HepG2 (cell line): ENCODE results near the gene KRTAP9-3. TPM values are rescaled to one million over a fixed set of nuclear protein-coding genes. Genes with fewer than 3 reads are reported as not detected.
"Not testable (repeated sequence)": the region's sequence is repeated elsewhere in the genome, so short reads cannot be mapped to it uniquely, and the experiment has no call there.

ENCODE experiments used
- ATAC-seq: fragments of 200-7000 bp; cut with Tn5 transposase; 3 replicates; pipeline ENCODE4 v1.9.1; 2020; ENCODE audit warnings: mild to moderate bottlenecking, moderate library complexity
- Bru-seq: library from RNA; stranded (reverse); fragments of 400-500 nt; gene quantifications from one replicate; lab custom pipeline; 2021; lab: Mats Ljungman, UMichigan
- BruChase-seq, 2 experiments: library from RNA; stranded (reverse); fragments of 400-500 nt; gene quantifications; one replicate each; lab custom pipeline; 2021; lab: Mats Ljungman, UMichigan
- BruUV-seq: library from RNA; stranded (reverse); fragments of 400-500 nt; replicated peaks from 2 replicates; lab custom pipeline; 2021; lab: Mats Ljungman, UMichigan
- CTCF ChIA-PET: fragments of 300-600 bp; formaldehyde crosslinking; extraction: SDS; loops from one replicate; lab custom pipeline; 2021; ENCODE audit warnings: low total read pairs, inconsistent platforms, low intra/inter-chr PET ratio; lab: Yijun Ruan, JAX
- POLR2A ChIA-PET: fragments of 350-600 bp; sonication (Branson Sonifier 250); formaldehyde crosslinking; loops from one replicate; lab custom pipeline; 2020; ENCODE audit warnings: antibody characterized with exemption, inconsistent platforms; lab: Yijun Ruan, JAX
- DNase-seq: peaks from one replicate; pipeline ENCODE4 v3.0.0-alpha.2; 2015; ENCODE audit warnings: low spot score
- FAIRE-seq: peaks from 3 replicates; lab custom pipeline; 2011; peaks lifted over from hg19 to GRCh38; lab: Jason Lieb, UNC
- H2AFZ ChIP-seq: one replicate; pipeline ENCODE4 v1.6.1; 2011; ENCODE audit warnings: low read length, inconsistent platforms
- H3K27ac ChIP-seq: fragments of 300-600 bp; 3 replicates; pipeline ENCODE4 v1.8.0; 2011; ENCODE audit warnings: mixed run types, mild to moderate bottlenecking, mixed read lengths, low read length, inconsistent platforms; ENCODE audit not compliant: insufficient read depth; ENCODE audit errors: extremely low read length
- H3K27me3 ChIP-seq, 2 experiments: fragments of 200-600 bp in 1 of 2; 2 replicates in 1 of 2; 3 replicates in 1 of 2; pipeline versions ENCODE4 v1.6.0 to v1.8.0; 2011; ENCODE audit warnings: low read length in 2 of 2, mild to moderate bottlenecking in 2 of 2, moderate library complexity in 2 of 2, inconsistent platforms in 1 of 2; ENCODE audit not compliant: insufficient read depth in 2 of 2, control insufficient read depth in 1 of 2
- H3K36me3 ChIP-seq, 2 experiments: fragments of 200-600 bp in 1 of 2; replicated peaks in 1 of 2; 2 replicates in 1 of 2; 3 replicates in 1 of 2; pipeline versions ENCODE4 v1.5.1 to v1.8.0; 2011; ENCODE audit warnings: low read length in 2 of 2, inconsistent platforms in 1 of 2; ENCODE audit not compliant: insufficient read depth in 2 of 2, control insufficient read depth in 1 of 2
- H3K4me1 ChIP-seq: 2 replicates; pipeline ENCODE4 v1.5.1; 2012; ENCODE audit warnings: low read length, inconsistent platforms; ENCODE audit not compliant: insufficient read depth
- H3K4me2 ChIP-seq: 2 replicates; pipeline ENCODE4 v1.6.0; 2011; ENCODE audit warnings: low read depth, low read length, inconsistent platforms
- H3K4me3 ChIP-seq, 3 experiments: fragments of 200-600 bp in 1 of 3; sonication (generic), shearing (Covaris generic) in 1 of 3; replicated peaks in 1 of 3; 2 replicates each; pipeline ENCODE4 v1.5.1; 2011 to 2016; ENCODE audit warnings: low read length in 3 of 3, inconsistent platforms in 2 of 3, low read depth in 2 of 3, mild to moderate bottlenecking in 2 of 3, control low read depth in 1 of 3, mixed read lengths in 1 of 3; ENCODE audit not compliant: insufficient read depth in 1 of 3
- H3K79me2 ChIP-seq: one replicate; pipeline ENCODE4 v1.6.1; 2011; ENCODE audit warnings: low read length, inconsistent platforms; ENCODE audit not compliant: insufficient read depth
- H3K9ac ChIP-seq: 2 replicates; pipeline ENCODE4 v1.6.0; 2011; ENCODE audit warnings: mild to moderate bottlenecking, low read depth, low read length, inconsistent platforms; ENCODE audit not compliant: insufficient read depth
- H3K9me3 ChIP-seq: 2 replicates; pipeline ENCODE4 v1.5.1; 2012; ENCODE audit warnings: mild to moderate bottlenecking, low read length
- H4K20me1 ChIP-seq: 2 replicates; pipeline ENCODE4 v1.6.0; 2011; ENCODE audit warnings: inconsistent platforms, mild to moderate bottlenecking, low read length, moderate library complexity; ENCODE audit not compliant: insufficient read depth
- SMAD3 ChIP-seq: sonication (generic); formaldehyde crosslinking; IDR thresholded peaks from 2 replicates; pipeline ENCODE4 v1.4.0; 2020; ENCODE audit warnings: missing genetic modification reagents
- ZNF530 ChIP-seq: sonication (generic); formaldehyde crosslinking; IDR thresholded peaks from 2 replicates; pipeline ENCODE4 v1.5.0; 2020; ENCODE audit warnings: low read depth, mild to moderate bottlenecking, missing genetic modification reagents
- ZNF557 ChIP-seq: sonication (generic); formaldehyde crosslinking; IDR thresholded peaks from 2 replicates; pipeline ENCODE4 v1.4.0; 2020; ENCODE audit warnings: missing genetic modification reagents
- ZNF609 ChIP-seq: sonication (generic); formaldehyde crosslinking; IDR thresholded peaks from 2 replicates; pipeline ENCODE4 v1.4.0; 2020; ENCODE audit warnings: mild to moderate bottlenecking, missing genetic modification reagents, borderline replicate concordance
- ZNF891 ChIP-seq: sonication (generic); formaldehyde crosslinking; IDR thresholded peaks from 2 replicates; pipeline ENCODE4 v1.5.0; 2020; ENCODE audit warnings: mild to moderate bottlenecking, missing genetic modification reagents
- WGBS: methylation state at CpG from one replicate; pipeline ENCODE4 v1.1.6; 2017; ENCODE audit warnings: low lambda C conversion rate; 5-methylcytosine and 5-hydroxymethylcytosine counted together
- in situ Hi-C: cut with HindIII; loops from 2 replicates; pipeline ENCODE4 v1.10.0; 2017; ENCODE audit warnings: low pct_unique_long_range_greater_than_20kb; ENCODE audit not compliant: extremely low pct_ligation_motif_present
- intact Hi-C: fragments of 100-400 bp; cut with micrococcal nuclease; formaldehyde crosslinking; loops from one replicate; pipeline ENCODE4 v1.10.0; 2022; ENCODE audit not compliant: unreplicated experiment
- long read RNA-seq, 2 experiments: library from RNA in 1 of 2; library from polyadenylated mRNA in 1 of 2; stranded (forward) in 1 of 2; unstranded in 1 of 2; transcript quantifications; one replicate each; pipeline ENCODE4 v2.0.0, GENCODE V29; 2019 to 2022
- polyA minus RNA-seq, 3 experiments: library from RNA; depleted of rRNA, polyadenylated mRNA; stranded (reverse); fragments of >200 nt; gene quantifications; 2 replicates each; pipeline ENCODE4 v1.2.3, GENCODE V29; 2011; ENCODE audit warnings: low replicate concordance in 1 of 3
- polyA plus RNA-seq, 8 experiments: library from polyadenylated mRNA; depleted of rRNA in 3 of 8; stranded (reverse) in 7 of 8; unstranded in 1 of 8; fragments of >200 nt; fragmentation: Illumina TruSeq in 4 of 8; extraction: Trizol in 4 of 8; gene quantifications; 2 replicates each; pipeline versions ENCODE4 v1.2.1 to v1.2.3, GENCODE V29; 2011 to 2016; ENCODE audit warnings: low read depth in 4 of 8, missing spikeins in 1 of 8, mixed read lengths in 1 of 8; ENCODE audit not compliant: insufficient read depth in 1 of 8
- total RNA-seq, 5 experiments: library from RNA; depleted of rRNA; stranded (reverse); fragments of >200 nt; fragmentation: Illumina TruSeq; extraction: Trizol; gene quantifications; 2 replicates each; pipeline ENCODE4 v1.2.3, GENCODE V29; 2016; ENCODE audit warnings: low read depth in 1 of 5

KRTAP9-3 gene
- not detected in 2 replicates for total RNA-seq (2016; rRNA removed; fragmentation: Illumina TruSeq; extraction: Trizol)
- total RNA-seq (2016; cell fraction: cytosol; rRNA removed; fragmentation: Illumina TruSeq; extraction: Trizol; ENCODE audit: low read depth): not detected in 2 replicates
- not detected in 2 replicates for total RNA-seq (2016; cell fraction: insoluble cytoplasmic fraction; rRNA removed; fragmentation: Illumina TruSeq; extraction: Trizol)
- total RNA-seq (2016; cell fraction: membrane; rRNA removed; fragmentation: Illumina TruSeq; extraction: Trizol): not detected in 2 replicates
- total RNA-seq (2016; cell fraction: nucleus; rRNA removed; fragmentation: Illumina TruSeq; extraction: Trizol): not detected in 2 replicates
- not detected in 2 replicates for polyA plus RNA-seq (2011; rRNA removed)
- not detected in 2 replicates for polyA plus RNA-seq (2011; cell fraction: cytosol; rRNA removed)
- not detected in 2 replicates for polyA plus RNA-seq (2011; cell fraction: nucleus; rRNA removed)
- not detected in 2 replicates for polyA plus RNA-seq (2012)
- polyA plus RNA-seq (2016; cell fraction: cytosol; fragmentation: Illumina TruSeq; extraction: Trizol; ENCODE audit: low read depth): not detected in 2 replicates
- polyA plus RNA-seq (2016; cell fraction: insoluble cytoplasmic fraction; fragmentation: Illumina TruSeq; extraction: Trizol; ENCODE audit: low read depth): not detected in 2 replicates
- not detected in 2 replicates for polyA plus RNA-seq (2016; cell fraction: membrane; fragmentation: Illumina TruSeq; extraction: Trizol; ENCODE audit: low read depth)
- polyA plus RNA-seq (2016; cell fraction: nucleus; fragmentation: Illumina TruSeq; extraction: Trizol; ENCODE audit: insufficient read depth, low read depth): not detected in 2 replicates
- not detected in 2 replicates for polyA minus RNA-seq (2011; rRNA and poly(A)+ RNA removed; ENCODE audit: low replicate concordance)
- polyA minus RNA-seq (2011; cell fraction: cytosol; rRNA and poly(A)+ RNA removed): not detected in 2 replicates
- not detected in 2 replicates for polyA minus RNA-seq (2011; cell fraction: nucleus; rRNA and poly(A)+ RNA removed)
- not detected for Bru-seq, nascent RNA
- not detected for BruChase-seq, experiment 1, labeled RNA remaining after a 6-hour chase
- BruChase-seq, experiment 2, labeled RNA remaining after a 2-hour chase: not detected
- long read RNA-seq, experiment 1: 0 reads
- long read RNA-seq, experiment 2: 0 reads

GRCh38 chr17:41232399-41233105, at the start of gene KRTAP9-3:
Gene KRTAP9-3, plus strand, starts transcription at chr17:41232449. Its CDS starts 53 bp downstream, at chr17:41232502.
- H3K9ac ChIP-seq, ATAC-seq, POLR2A ChIA-PET, FAIRE-seq, H3K4me3 ChIP-seq, H3K27me3 ChIP-seq, H3K4me1 ChIP-seq, H4K20me1 ChIP-seq, DNase-seq, in situ Hi-C loops, intact Hi-C loops, CTCF ChIA-PET, H2AFZ ChIP-seq, H3K27ac ChIP-seq, H3K9me3 ChIP-seq, H3K4me2 ChIP-seq, BruUV-seq, H3K79me2 ChIP-seq, H3K36me3 ChIP-seq: not testable (repeated sequence)
- no CpG with 5 or more reads among the region's 1 CpG for WGBS

GRCh38 chr17:41184480-41184961, 47.7 kb upstream of the KRTAP9-3 start, which contains the start of gene KRTAP4-1:
Gene KRTAP4-1, minus strand, starts transcription at chr17:41184911. Its CDS starts 57 bp downstream, at chr17:41184854.
- no peak within 1 kb of the TSS for H3K4me2 ChIP-seq
- no peak within 1 kb of the TSS for H3K9ac ChIP-seq
- no peaks in the 10 kb centered on the region for H3K79me2 ChIP-seq
- intact Hi-C loops (no loop called here), in situ Hi-C loops (no loop called here)
- ChIA-PET POLR2A (no interaction called here), CTCF (no interaction called here)
- H2AFZ ChIP-seq: no peak within 1 kb of the TSS
- H3K4me1 ChIP-seq: no peaks in the 10 kb centered on the region
- DNase-seq (no peak), ATAC-seq (no peak), FAIRE-seq (no peak)
- H3K36me3 ChIP-seq: no peaks in the 10 kb centered on the region
- no peaks in the 10 kb centered on the region for H4K20me1 ChIP-seq
- no peak within 1 kb of the TSS for H3K27ac ChIP-seq
- no peak within 1 kb of the TSS for H3K4me3 ChIP-seq
- BruUV-seq: no TSS peak
- H3K9me3 ChIP-seq: no peaks in the 10 kb centered on the region
- H3K27me3 ChIP-seq: peaks cover 0 to 4% of the 10 kb centered on the region in 2 experiments; a peak in 2 of 5 replicates
- 55% methylated on average over 4 of the region's 9 CpGs for WGBS
- TF ChIP-seq ZNF609 (CRISPR knock-in tag) (no peak), SMAD3 (no peak), ZNF530 (CRISPR knock-in tag) (no peak), ZNF557 (CRISPR knock-in tag) (no peak), ZNF891 (CRISPR knock-in tag) (no peak)
